ENCODE results near the gene RNU1-2. TPM values are rescaled to one million over a fixed set of nuclear protein-coding genes. Genes with fewer than 3 reads are reported as not detected.

The RNU1-2 gene
- total and polyA plus RNA-seq, 2 of the 4 experiments (the other 2 are of a cell fraction) = under 0.01 TPM; not detected in 1

Small RNA genes lying within 50 kb of the gene (microRNA-seq; reads per million reads assigned to microRNA genes)
- 0 reads per million in 2 experiments for gene MIR3675 (ENCODE audit: insufficient read depth in 1 of 2, insufficient read length in 1 of 2, unreplicated experiment in 1 of 2)
- not detected for gene RNU1-2 (ENCODE audit: insufficient read depth, insufficient read length)
- gene RNU1-5P (ENCODE audit: insufficient read depth, insufficient read length) = not detected

Small RNA genes lying within 50 kb of the gene (small RNA-seq; reads per million reads assigned to genes)
- gene MIR3675 (0 reads per million in 5 experiments), gene RNU1-2 (0 to 0.04 (median 0) reads per million in 5 experiments), gene RNU1-5P (0 reads per million in 5 experiments)

Other genes starting within 250 kb of the RNU1-2 start
- under 0.01 TPM in 2 replicates for gene RNU1-3, start 229.0 kb upstream of the RNU1-2 start, total RNA-seq (2012; rRNA removed)
- gene RNU1-3, start 229.0 kb upstream of the RNU1-2 start, polyA plus RNA-seq (2012; rRNA removed) = not detected in 2 replicates
- gene RNU1-4, start 155.5 kb upstream of the RNU1-2 start, total RNA-seq (2012; rRNA removed) = under 0.01 TPM in 2 replicates
- gene RNU1-4, start 155.5 kb upstream of the RNU1-2 start, polyA plus RNA-seq (2012; rRNA removed) = not detected in 2 replicates
- 7.2 and 7.5 TPM in 2 replicates for gene CROCC, start 26.0 kb downstream of the RNU1-2 start, total RNA-seq (2012; rRNA removed)
- gene CROCC, start 26.0 kb downstream of the RNU1-2 start, polyA plus RNA-seq (2012; rRNA removed) = 13.7 and 14.7 TPM in 2 replicates
- 2.5 and 3.9 TPM in 2 replicates for gene MFAP2, start 84.6 kb downstream of the RNU1-2 start, total RNA-seq (2012; rRNA removed)
- 13.9 and 14.6 TPM in 2 replicates for gene MFAP2, start 84.6 kb downstream of the RNU1-2 start, polyA plus RNA-seq (2012; rRNA removed)
- 3.9 and 5.7 TPM in 2 replicates for gene ATP13A2, start 115.9 kb downstream of the RNU1-2 start, total RNA-seq (2012; rRNA removed)
- gene ATP13A2, start 115.9 kb downstream of the RNU1-2 start, polyA plus RNA-seq (2012; rRNA removed) = 18.9 and 19.6 TPM in 2 replicates
- 143 and 206 TPM in 2 replicates for gene SDHB, start 158.1 kb downstream of the RNU1-2 start, total RNA-seq (2012; rRNA removed)
- gene SDHB, start 158.1 kb downstream of the RNU1-2 start, polyA plus RNA-seq (2012; rRNA removed) = 122 and 125 TPM in 2 replicates
- gene PADI2, start 223.5 kb downstream of the RNU1-2 start, total RNA-seq (2012; rRNA removed) = not detected in 2 replicates
- not detected in 2 replicates for gene PADI2, start 223.5 kb downstream of the RNU1-2 start, polyA plus RNA-seq (2012; rRNA removed)